ENCODE measurements around the gene ARHGEF19. TPM values are rescaled to one million over a fixed set of nuclear protein-coding genes. Genes with fewer than 3 reads are reported as not detected.

ARHGEF19 gene
- total RNA-seq, 1 experiment from 2014 or later = 38.5 TPM

GRCh38 chr1:16174261-16174868 is 38.1 kb downstream of the ARHGEF19 start:
- Histone ChIP-seq H3K4me1 (replicated peaks; ENCODE audit: insufficient read depth) (peaks cover 97% of the 10 kb centered on the region), H3K36me3 (ENCODE audit: low read depth) (no peaks in the 10 kb centered on the region), H3F3A (ENCODE audit: insufficient read depth, low read depth) (peaks cover 38% of the 10 kb centered on the region), H2AFZ (no peak overlapping the region), H3K4me2 (peak overlapping the region; percentile 61), H3K9me2 (ENCODE audit: insufficient read depth) (no peaks in the 10 kb centered on the region), H3K9me3 (ENCODE audit: insufficient read depth, low read depth) (no peaks in the 10 kb centered on the region), H3K27ac (peak overlapping the region; percentile 98), H3K79me2 (ENCODE audit: low read depth) (no peaks in the 10 kb centered on the region; the same call in 1 of the 2 replicates), H3K27me3 (ENCODE audit: insufficient read depth, low read depth) (no peaks in the 10 kb centered on the region), H4K20me1 (ENCODE audit: insufficient read depth) (no peaks in the 10 kb centered on the region), H3K4me3 (no peak overlapping the region)
- TF ChIP-seq EZH2 (IDR thresholded peaks at IDR 0.05; ENCODE audit: low read depth) = no peak
- no peak for TF ChIP-seq CTCF (conservative IDR thresholded peaks at IDR 0.05)
- intact Hi-C loops (cut with micrococcal nuclease; ENCODE audit: unreplicated experiment) = loop anchor here (5.0 kb wide), 1 partner anchor 372 kb away; no protein-coding TSS in a partner anchor
- CTCF ChIA-PET = no interaction called here
- BruUV-seq (replicated peaks) = no TSS peak
- peak in 1 of 2 experiments; percentile 58 for DNase-seq
- POLR2A ChIA-PET (ENCODE audit: unreplicated experiment) = interaction anchor here (1.0 kb wide), 1 partner anchor 18 kb away, joined by 5 read pairs; no protein-coding TSS in a partner anchor

- POLR2A ChIA-PET (ENCODE audit: unreplicated experiment) = interaction anchor here (0.6 to 1.0 kb wide), 4 partner anchors 8 to 30 kb away, joined by 3 to 8 read pairs (median 6); no protein-coding TSS in a partner anchor
These were observed 38.8 kb downstream of the ARHGEF19 start for GRCh38 chr1:16173447-16174260.

GRCh38 chr1:16172964-16173446 is 39.4 kb downstream of the ARHGEF19 start:
- Histone ChIP-seq H3K27ac (peak overlapping the region; percentile 98), H3K4me3 (no peak overlapping the region), H3K36me3 (ENCODE audit: low read depth) (no peaks in the 10 kb centered on the region), H3K27me3 (ENCODE audit: insufficient read depth, low read depth) (no peaks in the 10 kb centered on the region), H3K4me1 (replicated peaks; ENCODE audit: insufficient read depth) (peaks cover 97% of the 10 kb centered on the region), H3K79me2 (ENCODE audit: low read depth) (no peaks in the 10 kb centered on the region; the same call in 1 of the 2 replicates), H3K4me2 (peak overlapping the region; percentile 65), H3K9me3 (ENCODE audit: insufficient read depth, low read depth) (no peaks in the 10 kb centered on the region), H2AFZ (no peak overlapping the region), H3K9me2 (ENCODE audit: insufficient read depth) (no peaks in the 10 kb centered on the region), H4K20me1 (ENCODE audit: insufficient read depth) (no peaks in the 10 kb centered on the region), H3F3A (ENCODE audit: insufficient read depth, low read depth) (peaks cover 30% of the 10 kb centered on the region)
- CTCF ChIA-PET = interaction anchor here (0.6 kb wide), 1 partner anchor 645 kb away, joined by 3 read pairs; no protein-coding TSS in a partner anchor
- intact Hi-C loops (cut with micrococcal nuclease; ENCODE audit: unreplicated experiment) = loop anchor here (1.0 to 5.0 kb wide), 4 partner anchors 10 to 371 kb away; no protein-coding TSS in a partner anchor
- no TSS peak for BruUV-seq (replicated peaks)
- POLR2A ChIA-PET (ENCODE audit: unreplicated experiment) = interaction anchor here (0.6 to 1.0 kb wide), 5 partner anchors 9 to 29 kb away, joined by 3 to 8 read pairs (median 5); no protein-coding TSS in a partner anchor
- TF ChIP-seq EZH2 (IDR thresholded peaks at IDR 0.05; ENCODE audit: low read depth) (no peak), CTCF (conservative IDR thresholded peaks at IDR 0.05) (no peak)
- peak in 1 of 2 experiments; percentile 88 for DNase-seq

More at GRCh38 chr1:16173447-16174260, 38.8 kb downstream of the ARHGEF19 start:
- intact Hi-C loops (cut with micrococcal nuclease; ENCODE audit: unreplicated experiment) = loop anchor here (1.0 to 5.0 kb wide), 4 partner anchors 10 to 371 kb away; no protein-coding TSS in a partner anchor
- Histone ChIP-seq H3K4me3 (no peak overlapping the region), H3K36me3 (ENCODE audit: low read depth) (no peaks in the 10 kb centered on the region), H2AFZ (no peak overlapping the region), H3K79me2 (ENCODE audit: low read depth) (no peaks in the 10 kb centered on the region; the same call in 1 of the 2 replicates), H4K20me1 (ENCODE audit: insufficient read depth) (no peaks in the 10 kb centered on the region), H3K4me1 (replicated peaks; ENCODE audit: insufficient read depth) (peaks cover 97% of the 10 kb centered on the region), H3K9me2 (ENCODE audit: insufficient read depth) (no peaks in the 10 kb centered on the region), H3K9me3 (ENCODE audit: insufficient read depth, low read depth) (no peaks in the 10 kb centered on the region), H3K4me2 (peak overlapping the region; percentile 65), H3K27ac (peak overlapping the region; percentile 98), H3F3A (ENCODE audit: insufficient read depth, low read depth) (peaks cover 31% of the 10 kb centered on the region), H3K27me3 (ENCODE audit: insufficient read depth, low read depth) (no peaks in the 10 kb centered on the region)
- BruUV-seq (replicated peaks) = TSS peak; percentile 30
- DNase-seq = peak; percentile 95 to 98
- CTCF ChIA-PET = interaction anchor here (0.5 to 0.6 kb wide), 2 partner anchors 19 to 109 kb away, joined by 3 to 14 read pairs; no protein-coding TSS in a partner anchor
- no peak for TF ChIP-seq EZH2 (IDR thresholded peaks at IDR 0.05; ENCODE audit: low read depth)
